ENCODE results near the gene RESP18.

RESP18 gene

DNA sequence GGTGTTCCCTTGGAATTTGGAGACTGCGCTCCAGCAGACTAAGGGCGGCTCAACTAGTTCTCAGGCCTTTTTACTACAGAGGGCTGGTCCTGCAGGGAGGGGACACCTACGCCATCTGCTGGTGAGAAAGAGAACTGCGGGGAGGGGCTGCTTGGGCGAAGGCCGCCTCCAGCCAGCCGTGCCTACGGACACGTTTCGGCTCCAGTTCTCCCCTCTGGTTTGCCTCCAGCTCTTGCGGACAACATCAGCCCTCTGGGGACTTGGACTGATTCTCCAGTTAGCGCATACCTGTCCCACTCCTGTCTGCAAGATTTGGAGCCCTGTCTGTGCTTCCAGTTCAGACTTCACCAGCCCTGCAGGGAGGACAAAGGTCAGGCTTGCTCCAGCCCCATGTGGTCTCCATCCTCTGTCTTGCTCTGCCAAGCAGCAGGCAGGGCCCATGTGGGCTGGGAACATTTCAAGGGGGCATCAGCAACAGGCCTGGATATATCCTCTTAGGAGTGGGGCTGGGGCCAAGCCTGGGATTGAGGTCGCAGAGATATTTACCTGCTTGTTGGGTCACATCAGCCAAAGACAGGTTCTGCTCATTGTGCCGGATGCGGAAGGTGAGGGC lies 33.7 kb downstream of the RESP18 start (continued):
- TF ChIP-seq, protein P1, sequence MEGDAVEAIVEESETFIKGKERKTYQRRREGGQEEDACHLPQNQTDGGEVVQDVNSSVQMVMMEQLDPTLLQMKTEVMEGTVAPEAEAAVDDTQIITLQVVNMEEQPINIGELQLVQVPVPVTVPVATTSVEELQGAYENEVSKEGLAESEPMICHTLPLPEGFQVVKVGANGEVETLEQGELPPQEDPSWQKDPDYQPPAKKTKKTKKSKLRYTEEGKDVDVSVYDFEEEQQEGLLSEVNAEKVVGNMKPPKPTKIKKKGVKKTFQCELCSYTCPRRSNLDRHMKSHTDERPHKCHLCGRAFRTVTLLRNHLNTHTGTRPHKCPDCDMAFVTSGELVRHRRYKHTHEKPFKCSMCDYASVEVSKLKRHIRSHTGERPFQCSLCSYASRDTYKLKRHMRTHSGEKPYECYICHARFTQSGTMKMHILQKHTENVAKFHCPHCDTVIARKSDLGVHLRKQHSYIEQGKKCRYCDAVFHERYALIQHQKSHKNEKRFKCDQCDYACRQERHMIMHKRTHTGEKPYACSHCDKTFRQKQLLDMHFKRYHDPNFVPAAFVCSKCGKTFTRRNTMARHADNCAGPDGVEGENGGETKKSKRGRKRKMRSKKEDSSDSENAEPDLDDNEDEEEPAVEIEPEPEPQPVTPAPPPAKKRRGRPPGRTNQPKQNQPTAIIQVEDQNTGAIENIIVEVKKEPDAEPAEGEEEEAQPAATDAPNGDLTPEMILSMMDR (tag by site-specific recombination; IDR thresholded peaks at IDR 0.05): peak; percentile 76
- TF ChIP-seq ZBTB1 (tag by site-specific recombination; IDR thresholded peaks at IDR 0.05) (no peak), ZNF791 (tag by site-specific recombination; IDR thresholded peaks at IDR 0.05) (no peak), ZBTB48 (tag by site-specific recombination; IDR thresholded peaks at IDR 0.05) (0 out of 2 replicates have a peak, but pooled peaks have one; percentile 24), ZNF501 (tag by site-specific recombination; IDR thresholded peaks at IDR 0.05) (no peak), EGR2 (tag by site-specific recombination; IDR thresholded peaks at IDR 0.05; ENCODE audit: low read depth) (0 out of 2 replicates have a peak, but pooled peaks have one; percentile 16), ZNF629 (tag by site-specific recombination; IDR thresholded peaks at IDR 0.05) (no peak), SETDB1 (IDR thresholded peaks at IDR 0.05; ENCODE audit: insufficient read length, low read length) (no peak), ZNF529 (tag by site-specific recombination; IDR thresholded peaks at IDR 0.05; ENCODE audit: insufficient replicate concordance) (no peak), ZNF558 (tag by site-specific recombination; IDR thresholded peaks at IDR 0.05) (no peak), OVOL3 (tag by site-specific recombination; IDR thresholded peaks at IDR 0.05) (no peak), ZEB2 (tag by site-specific recombination; IDR thresholded peaks at IDR 0.05) (0 out of 2 replicates have a peak, but pooled peaks have one; percentile 2), ZNF146 (tag by site-specific recombination; IDR thresholded peaks at IDR 0.05) (no peak), ZFHX2 (tag by site-specific recombination; conservative IDR thresholded peaks at IDR 0.05) (0 out of 2 replicates have a peak, but pooled peaks have one; percentile 19), ZFP37 (tag by site-specific recombination; IDR thresholded peaks at IDR 0.05) (no peak), ZNF157 (tag by site-specific recombination; IDR thresholded peaks at IDR 0.05) (no peak)
- TF ChIP-seq, protein P2, sequence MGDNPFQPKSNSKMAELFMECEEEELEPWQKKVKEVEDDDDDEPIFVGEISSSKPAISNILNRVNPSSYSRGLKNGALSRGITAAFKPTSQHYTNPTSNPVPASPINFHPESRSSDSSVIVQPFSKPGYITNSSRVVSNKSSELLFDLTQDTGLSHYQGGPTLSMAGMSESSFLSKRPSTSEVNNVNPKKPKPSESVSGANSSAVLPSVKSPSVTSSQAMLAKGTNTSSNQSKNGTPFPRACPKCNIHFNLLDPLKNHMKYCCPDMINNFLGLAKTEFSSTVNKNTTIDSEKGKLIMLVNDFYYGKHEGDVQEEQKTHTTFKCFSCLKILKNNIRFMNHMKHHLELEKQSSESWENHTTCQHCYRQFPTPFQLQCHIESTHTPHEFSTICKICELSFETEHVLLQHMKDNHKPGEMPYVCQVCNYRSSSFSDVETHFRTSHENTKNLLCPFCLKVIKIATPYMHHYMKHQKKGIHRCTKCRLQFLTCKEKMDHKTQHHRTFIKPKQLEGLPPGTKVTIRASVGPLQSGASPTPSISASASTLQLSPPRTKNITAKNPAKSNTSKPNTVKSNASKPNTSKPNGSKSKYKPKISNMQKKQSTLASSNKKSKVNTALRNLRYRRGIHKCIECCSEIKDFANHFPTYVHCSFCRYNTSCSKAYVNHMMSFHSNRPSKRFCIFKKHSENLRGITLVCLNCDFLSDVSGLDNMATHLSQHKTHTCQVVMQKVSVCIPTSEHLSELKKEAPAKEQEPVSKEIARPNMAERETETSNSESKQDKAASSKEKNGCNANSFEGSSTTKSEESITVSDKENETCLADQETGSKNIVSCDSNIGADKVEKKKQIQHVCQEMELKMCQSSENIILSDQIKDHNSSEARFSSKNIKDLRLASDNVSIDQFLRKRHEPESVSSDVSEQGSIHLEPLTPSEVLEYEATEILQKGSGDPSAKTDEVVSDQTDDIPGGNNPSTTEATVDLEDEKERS (tag by site-specific recombination; IDR thresholded peaks at IDR 0.05): no peak
- TF ChIP-seq, protein P3, sequence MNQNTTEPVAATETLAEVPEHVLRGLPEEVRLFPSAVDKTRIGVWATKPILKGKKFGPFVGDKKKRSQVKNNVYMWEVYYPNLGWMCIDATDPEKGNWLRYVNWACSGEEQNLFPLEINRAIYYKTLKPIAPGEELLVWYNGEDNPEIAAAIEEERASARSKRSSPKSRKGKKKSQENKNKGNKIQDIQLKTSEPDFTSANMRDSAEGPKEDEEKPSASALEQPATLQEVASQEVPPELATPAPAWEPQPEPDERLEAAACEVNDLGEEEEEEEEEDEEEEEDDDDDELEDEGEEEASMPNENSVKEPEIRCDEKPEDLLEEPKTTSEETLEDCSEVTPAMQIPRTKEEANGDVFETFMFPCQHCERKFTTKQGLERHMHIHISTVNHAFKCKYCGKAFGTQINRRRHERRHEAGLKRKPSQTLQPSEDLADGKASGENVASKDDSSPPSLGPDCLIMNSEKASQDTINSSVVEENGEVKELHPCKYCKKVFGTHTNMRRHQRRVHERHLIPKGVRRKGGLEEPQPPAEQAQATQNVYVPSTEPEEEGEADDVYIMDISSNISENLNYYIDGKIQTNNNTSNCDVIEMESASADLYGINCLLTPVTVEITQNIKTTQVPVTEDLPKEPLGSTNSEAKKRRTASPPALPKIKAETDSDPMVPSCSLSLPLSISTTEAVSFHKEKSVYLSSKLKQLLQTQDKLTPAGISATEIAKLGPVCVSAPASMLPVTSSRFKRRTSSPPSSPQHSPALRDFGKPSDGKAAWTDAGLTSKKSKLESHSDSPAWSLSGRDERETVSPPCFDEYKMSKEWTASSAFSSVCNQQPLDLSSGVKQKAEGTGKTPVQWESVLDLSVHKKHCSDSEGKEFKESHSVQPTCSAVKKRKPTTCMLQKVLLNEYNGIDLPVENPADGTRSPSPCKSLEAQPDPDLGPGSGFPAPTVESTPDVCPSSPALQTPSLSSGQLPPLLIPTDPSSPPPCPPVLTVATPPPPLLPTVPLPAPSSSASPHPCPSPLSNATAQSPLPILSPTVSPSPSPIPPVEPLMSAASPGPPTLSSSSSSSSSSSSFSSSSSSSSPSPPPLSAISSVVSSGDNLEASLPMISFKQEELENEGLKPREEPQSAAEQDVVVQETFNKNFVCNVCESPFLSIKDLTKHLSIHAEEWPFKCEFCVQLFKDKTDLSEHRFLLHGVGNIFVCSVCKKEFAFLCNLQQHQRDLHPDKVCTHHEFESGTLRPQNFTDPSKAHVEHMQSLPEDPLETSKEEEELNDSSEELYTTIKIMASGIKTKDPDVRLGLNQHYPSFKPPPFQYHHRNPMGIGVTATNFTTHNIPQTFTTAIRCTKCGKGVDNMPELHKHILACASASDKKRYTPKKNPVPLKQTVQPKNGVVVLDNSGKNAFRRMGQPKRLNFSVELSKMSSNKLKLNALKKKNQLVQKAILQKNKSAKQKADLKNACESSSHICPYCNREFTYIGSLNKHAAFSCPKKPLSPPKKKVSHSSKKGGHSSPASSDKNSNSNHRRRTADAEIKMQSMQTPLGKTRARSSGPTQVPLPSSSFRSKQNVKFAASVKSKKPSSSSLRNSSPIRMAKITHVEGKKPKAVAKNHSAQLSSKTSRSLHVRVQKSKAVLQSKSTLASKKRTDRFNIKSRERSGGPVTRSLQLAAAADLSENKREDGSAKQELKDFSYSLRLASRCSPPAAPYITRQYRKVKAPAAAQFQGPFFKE (tag by site-specific recombination; IDR thresholded peaks at IDR 0.05; ENCODE audit: borderline replicate concordance): no peak
- TF ChIP-seq, protein P4, sequence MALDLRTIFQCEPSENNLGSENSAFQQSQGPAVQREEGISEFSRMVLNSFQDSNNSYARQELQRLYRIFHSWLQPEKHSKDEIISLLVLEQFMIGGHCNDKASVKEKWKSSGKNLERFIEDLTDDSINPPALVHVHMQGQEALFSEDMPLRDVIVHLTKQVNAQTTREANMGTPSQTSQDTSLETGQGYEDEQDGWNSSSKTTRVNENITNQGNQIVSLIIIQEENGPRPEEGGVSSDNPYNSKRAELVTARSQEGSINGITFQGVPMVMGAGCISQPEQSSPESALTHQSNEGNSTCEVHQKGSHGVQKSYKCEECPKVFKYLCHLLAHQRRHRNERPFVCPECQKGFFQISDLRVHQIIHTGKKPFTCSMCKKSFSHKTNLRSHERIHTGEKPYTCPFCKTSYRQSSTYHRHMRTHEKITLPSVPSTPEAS (tag by site-specific recombination; IDR thresholded peaks at IDR 0.05): no peak
- TF ChIP-seq, protein P5, sequence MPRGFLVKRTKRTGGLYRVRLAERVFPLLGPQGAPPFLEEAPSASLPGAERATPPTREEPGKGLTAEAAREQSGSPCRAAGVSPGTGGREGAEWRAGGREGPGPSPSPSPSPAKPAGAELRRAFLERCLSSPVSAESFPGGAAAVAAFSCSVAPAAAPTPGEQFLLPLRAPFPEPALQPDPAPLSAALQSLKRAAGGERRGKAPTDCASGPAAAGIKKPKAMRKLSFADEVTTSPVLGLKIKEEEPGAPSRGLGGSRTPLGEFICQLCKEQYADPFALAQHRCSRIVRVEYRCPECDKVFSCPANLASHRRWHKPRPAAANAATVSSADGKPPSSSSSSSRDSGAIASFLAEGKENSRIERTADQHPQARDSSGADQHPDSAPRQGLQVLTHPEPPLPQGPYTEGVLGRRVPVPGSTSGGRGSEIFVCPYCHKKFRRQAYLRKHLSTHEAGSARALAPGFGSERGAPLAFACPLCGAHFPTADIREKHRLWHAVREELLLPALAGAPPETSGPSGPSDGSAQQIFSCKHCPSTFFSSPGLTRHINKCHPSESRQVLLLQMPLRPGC (tag by site-specific recombination; IDR thresholded peaks at IDR 0.05): no peak

All from HEK293 (cell line).